ENCODE data around the gene PGBD5. TPM values are rescaled to one million over a fixed set of nuclear protein-coding genes. Genes with fewer than 3 reads are reported as not detected.
"Not testable (repeated sequence)": the region's sequence is repeated elsewhere in the genome, so short reads cannot be mapped to it uniquely, and the experiment has no call there.

The PGBD5 gene, protein sequence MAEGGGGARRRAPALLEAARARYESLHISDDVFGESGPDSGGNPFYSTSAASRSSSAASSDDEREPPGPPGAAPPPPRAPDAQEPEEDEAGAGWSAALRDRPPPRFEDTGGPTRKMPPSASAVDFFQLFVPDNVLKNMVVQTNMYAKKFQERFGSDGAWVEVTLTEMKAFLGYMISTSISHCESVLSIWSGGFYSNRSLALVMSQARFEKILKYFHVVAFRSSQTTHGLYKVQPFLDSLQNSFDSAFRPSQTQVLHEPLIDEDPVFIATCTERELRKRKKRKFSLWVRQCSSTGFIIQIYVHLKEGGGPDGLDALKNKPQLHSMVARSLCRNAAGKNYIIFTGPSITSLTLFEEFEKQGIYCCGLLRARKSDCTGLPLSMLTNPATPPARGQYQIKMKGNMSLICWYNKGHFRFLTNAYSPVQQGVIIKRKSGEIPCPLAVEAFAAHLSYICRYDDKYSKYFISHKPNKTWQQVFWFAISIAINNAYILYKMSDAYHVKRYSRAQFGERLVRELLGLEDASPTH
- total RNA-seq (10.3 TPM), polyA plus RNA-seq (ENCODE audit: insufficient read depth in 1 of 8, insufficient read length in 8 of 8, low replicate concordance in 1 of 8) (10 to 100 TPM in 7 of 8 donors, 1 to 10 TPM in 1; 5.8 to 36.6 (median 23.7) TPM)
- long read RNA-seq, donor 1, full-length matches to known transcripts: 3 of 3 reads
- long read RNA-seq, donor 1, partial matches to known transcripts: 0 of 3 reads
- long read RNA-seq, donor 1, other reads (novel, unspliced or antisense): 0 of 3 reads
- long read RNA-seq, donor 2, full-length matches to known transcripts: 1 of 1 reads
- long read RNA-seq, donor 2, partial matches to known transcripts: 0 of 1 reads
- long read RNA-seq, donor 2, other reads (novel, unspliced or antisense): 0 of 1 reads
- long read RNA-seq, donor 3, full-length matches to known transcripts: 5 of 5 reads
- long read RNA-seq, donor 3, partial matches to known transcripts: 0 of 5 reads
- long read RNA-seq, donor 3, other reads (novel, unspliced or antisense): 0 of 5 reads
- long read RNA-seq, donor 4, full-length matches to known transcripts: 4 of 4 reads
- long read RNA-seq, donor 4, partial matches to known transcripts: 0 of 4 reads
- long read RNA-seq, donor 4, other reads (novel, unspliced or antisense): 0 of 4 reads
- long read RNA-seq, donor 5, full-length matches to known transcripts: 3 of 3 reads
- long read RNA-seq, donor 5, partial matches to known transcripts: 0 of 3 reads
- long read RNA-seq, donor 5, other reads (novel, unspliced or antisense): 0 of 3 reads
- long read RNA-seq, donor 6, full-length matches to known transcripts: 1 of 1 reads
- long read RNA-seq, donor 6, partial matches to known transcripts: 0 of 1 reads
- long read RNA-seq, donor 6, other reads (novel, unspliced or antisense): 0 of 1 reads
- long read RNA-seq, donor 7, full-length matches to known transcripts: 1 of 1 reads
- long read RNA-seq, donor 7, partial matches to known transcripts: 0 of 1 reads
- long read RNA-seq, donor 7, other reads (novel, unspliced or antisense): 0 of 1 reads
- long read RNA-seq, donor 8, full-length matches to known transcripts: 1 of 1 reads
- long read RNA-seq, donor 8, partial matches to known transcripts: 0 of 1 reads
- long read RNA-seq, donor 8, other reads (novel, unspliced or antisense): 0 of 1 reads
- long read RNA-seq, donor 9, full-length matches to known transcripts: 2 of 2 reads
- long read RNA-seq, donor 9, partial matches to known transcripts: 0 of 2 reads
- long read RNA-seq, donor 9, other reads (novel, unspliced or antisense): 0 of 2 reads
- long read RNA-seq, donor 10, full-length matches to known transcripts: 2 of 2 reads
- long read RNA-seq, donor 10, partial matches to known transcripts: 0 of 2 reads
- long read RNA-seq, donor 10, other reads (novel, unspliced or antisense): 0 of 2 reads
- long read RNA-seq, donor 11, full-length matches to known transcripts: 1 of 1 reads
- long read RNA-seq, donor 11, partial matches to known transcripts: 0 of 1 reads
- long read RNA-seq, donor 11, other reads (novel, unspliced or antisense): 0 of 1 reads

DNA sequence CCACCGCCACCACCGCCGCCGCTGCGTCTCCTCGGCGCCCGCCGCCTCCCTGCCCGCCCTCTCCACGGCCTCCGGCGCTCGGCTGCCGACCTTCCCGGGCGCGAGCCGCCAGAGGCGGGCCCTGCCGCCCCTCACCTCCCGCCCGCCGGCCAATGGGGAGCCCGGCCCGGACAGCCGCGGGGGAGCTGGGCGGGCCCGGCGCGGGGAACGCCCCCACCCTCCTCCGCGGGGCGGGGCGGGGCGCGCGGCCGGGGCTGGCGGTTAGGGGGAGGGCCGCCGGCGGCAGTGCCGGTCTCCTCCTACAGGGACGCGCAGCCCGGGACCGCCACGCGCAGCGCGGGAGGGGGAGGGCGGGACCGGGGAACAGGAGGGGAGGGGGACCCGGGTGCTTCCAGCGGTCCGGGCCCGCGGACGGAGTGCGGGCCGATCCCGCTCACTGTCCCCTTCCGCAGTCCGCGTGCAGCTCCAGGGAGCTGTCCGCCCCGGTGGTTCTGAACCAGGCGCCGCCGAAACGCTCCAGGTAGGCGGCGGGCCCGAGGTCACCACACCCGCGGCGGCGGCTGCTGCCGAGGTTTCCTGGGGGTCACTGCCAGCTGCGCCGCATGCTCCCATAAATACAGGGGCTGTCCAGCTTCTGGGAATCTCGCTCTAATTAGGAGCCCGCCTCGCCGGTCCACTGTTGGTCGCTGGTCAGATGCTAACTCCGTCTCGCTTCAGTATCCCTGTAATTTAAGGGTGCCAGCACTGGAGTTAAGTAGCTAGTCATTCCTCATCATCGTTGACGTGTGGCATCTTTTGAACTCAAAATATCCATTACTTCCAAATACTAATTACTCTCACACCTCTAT, at the start of gene PGBD5:
PGBD5 (minus strand) TSS at position 87 of the 848 bp plus-strand sequence. CDS start 404 bp downstream, outside the sequence.
- H3K9me3 ChIP-seq (replicated peaks; ENCODE audit: control insufficient read depth, low read depth, low read length): no peaks in the 10 kb centered on the region
- H3K4me3 ChIP-seq (ENCODE audit: low read length): peak within 1 kb of the TSS; percentile 48
- no peak within 1 kb of the TSS for H3K27ac ChIP-seq (ENCODE audit: low read length)
- H3K4me1 ChIP-seq (ENCODE audit: control insufficient read depth, insufficient read depth, low read length): peaks cover 13% of the 10 kb centered on the region
- WGBS (ENCODE audit: insufficient coverage): under 1% methylated on average over 93 of the region's 93 CpGs
- H3K36me3 ChIP-seq (ENCODE audit: control insufficient read depth, insufficient read depth, low read length): no peaks in the 10 kb centered on the region
- H3K27me3 ChIP-seq (ENCODE audit: control insufficient read depth, insufficient read depth, low read length): peaks cover 46% of the 10 kb centered on the region
- peak; percentile 86 for DNase-seq

DNA sequence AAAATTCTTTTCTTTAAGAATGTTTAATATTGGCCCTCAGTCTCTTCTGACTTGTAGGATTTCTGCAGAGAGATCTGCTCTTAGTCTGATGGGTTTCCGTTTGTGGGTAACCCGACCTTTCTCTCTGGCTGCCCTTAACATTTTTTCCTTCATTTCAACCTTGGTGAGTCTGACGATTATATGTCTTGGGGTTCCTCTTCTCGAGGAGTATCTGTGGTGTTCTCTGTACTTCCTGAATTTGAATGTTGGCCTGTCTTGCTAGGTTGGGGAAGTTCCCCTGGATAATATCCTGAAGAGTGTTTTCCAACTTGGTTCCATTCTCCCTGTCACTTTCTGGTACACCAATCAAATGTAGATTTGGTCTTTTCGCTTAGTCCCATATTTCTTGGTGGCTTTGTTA, 48.8 kb upstream of the PGBD5 start:
- H3K4me1 ChIP-seq (ENCODE audit: control insufficient read depth, insufficient read depth, low read length); H3K9me3 ChIP-seq (replicated peaks; ENCODE audit: control insufficient read depth, low read depth, low read length); H3K4me3 ChIP-seq (ENCODE audit: low read length); H3K27ac ChIP-seq (ENCODE audit: low read length); H3K36me3 ChIP-seq (ENCODE audit: control insufficient read depth, insufficient read depth, low read length); DNase-seq; H3K27me3 ChIP-seq (ENCODE audit: control insufficient read depth, insufficient read depth, low read length): not testable (repeated sequence)
- no CpG with 5 or more reads among the region's 5 CpGs for WGBS (ENCODE audit: insufficient coverage)

GRCh38 chr1:230470750-230471149, 44.6 kb upstream of the PGBD5 start:
- not testable (repeated sequence) for H3K4me3 ChIP-seq (ENCODE audit: low read length); H3K36me3 ChIP-seq (ENCODE audit: control insufficient read depth, insufficient read depth, low read length); H3K27me3 ChIP-seq (ENCODE audit: control insufficient read depth, insufficient read depth, low read length); H3K27ac ChIP-seq (ENCODE audit: low read length); H3K4me1 ChIP-seq (ENCODE audit: control insufficient read depth, insufficient read depth, low read length); DNase-seq; H3K9me3 ChIP-seq (replicated peaks; ENCODE audit: control insufficient read depth, low read depth, low read length)
- no CpG with 5 or more reads among the region's 1 CpG for WGBS (ENCODE audit: insufficient coverage)

GRCh38 chr1:230469271-230469670, 43.1 kb upstream of the PGBD5 start:
- H3K4me3 ChIP-seq (ENCODE audit: low read length): no peak overlapping the region
- no peaks in the 10 kb centered on the region for H3K9me3 ChIP-seq (replicated peaks; ENCODE audit: control insufficient read depth, low read depth, low read length)
- H3K36me3 ChIP-seq (ENCODE audit: control insufficient read depth, insufficient read depth, low read length): no peaks in the 10 kb centered on the region
- no peak overlapping the region for H3K27ac ChIP-seq (ENCODE audit: low read length)
- no peaks in the 10 kb centered on the region for H3K4me1 ChIP-seq (ENCODE audit: control insufficient read depth, insufficient read depth, low read length)
- DNase-seq: no peak
- H3K27me3 ChIP-seq (ENCODE audit: control insufficient read depth, insufficient read depth, low read length): no peaks in the 10 kb centered on the region

DNA sequence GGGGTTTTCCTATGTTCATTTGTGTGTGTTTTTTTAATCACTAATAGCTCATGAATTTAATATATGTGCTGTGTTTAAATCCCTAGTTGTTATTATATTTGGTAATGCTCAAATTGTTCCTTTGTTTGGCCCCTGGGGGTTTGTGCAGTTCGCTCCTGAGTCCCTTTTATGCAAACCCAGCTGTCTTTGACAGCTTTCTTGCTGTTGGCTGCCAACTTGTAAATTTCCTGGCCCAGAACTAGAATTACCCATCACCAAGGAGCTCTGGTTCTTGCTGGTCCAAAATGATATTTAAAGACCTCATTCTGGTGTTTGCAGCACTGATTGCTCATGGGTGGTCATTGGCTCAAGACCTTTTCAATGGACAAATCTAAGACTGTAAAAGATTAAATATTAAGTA, 39.6 kb upstream of the PGBD5 start:
- no peaks in the 10 kb centered on the region for H3K4me1 ChIP-seq (ENCODE audit: control insufficient read depth, insufficient read depth, low read length)
- H3K27me3 ChIP-seq (ENCODE audit: control insufficient read depth, insufficient read depth, low read length): no peaks in the 10 kb centered on the region
- 40% methylated on average over 1 of the region's 1 CpG for WGBS (ENCODE audit: insufficient coverage)
- H3K27ac ChIP-seq (ENCODE audit: low read length): no peak overlapping the region
- H3K9me3 ChIP-seq (replicated peaks; ENCODE audit: control insufficient read depth, low read depth, low read length): no peaks in the 10 kb centered on the region
- no peak overlapping the region for H3K4me3 ChIP-seq (ENCODE audit: low read length)
- H3K36me3 ChIP-seq (ENCODE audit: control insufficient read depth, insufficient read depth, low read length): no peaks in the 10 kb centered on the region
- DNase-seq: no peak

DNA sequence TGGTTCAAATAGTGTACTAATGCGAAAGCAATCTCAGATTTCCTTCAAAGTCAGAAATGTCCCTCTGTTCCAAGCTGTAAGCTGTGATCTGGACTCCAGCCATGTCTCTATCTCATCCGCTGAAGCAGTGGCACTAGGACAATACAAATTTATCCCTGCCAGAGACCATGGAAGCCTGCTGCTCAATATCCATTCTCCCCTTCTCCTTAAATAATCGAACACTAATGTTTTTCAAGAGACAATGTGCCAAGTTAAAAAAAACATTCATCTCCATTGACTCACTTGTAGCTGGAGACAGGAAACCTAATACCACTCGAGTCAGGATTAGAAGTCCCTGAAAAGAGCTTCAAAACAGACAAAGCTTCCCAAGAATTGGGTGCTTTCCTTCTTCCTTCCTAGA, 38.5 kb upstream of the PGBD5 start:
- WGBS (ENCODE audit: insufficient coverage): 29% methylated on average over 4 of the region's 4 CpGs
- Histone ChIP-seq H3K9me3 (replicated peaks; ENCODE audit: control insufficient read depth, low read depth, low read length) (no peaks in the 10 kb centered on the region), H3K27me3 (ENCODE audit: control insufficient read depth, insufficient read depth, low read length) (no peaks in the 10 kb centered on the region), H3K4me1 (ENCODE audit: control insufficient read depth, insufficient read depth, low read length) (no peaks in the 10 kb centered on the region), H3K4me3 (ENCODE audit: low read length) (no peak overlapping the region), H3K27ac (ENCODE audit: low read length) (no peak overlapping the region), H3K36me3 (ENCODE audit: control insufficient read depth, insufficient read depth, low read length) (no peaks in the 10 kb centered on the region)
- peak; percentile 16 for DNase-seq

DNA sequence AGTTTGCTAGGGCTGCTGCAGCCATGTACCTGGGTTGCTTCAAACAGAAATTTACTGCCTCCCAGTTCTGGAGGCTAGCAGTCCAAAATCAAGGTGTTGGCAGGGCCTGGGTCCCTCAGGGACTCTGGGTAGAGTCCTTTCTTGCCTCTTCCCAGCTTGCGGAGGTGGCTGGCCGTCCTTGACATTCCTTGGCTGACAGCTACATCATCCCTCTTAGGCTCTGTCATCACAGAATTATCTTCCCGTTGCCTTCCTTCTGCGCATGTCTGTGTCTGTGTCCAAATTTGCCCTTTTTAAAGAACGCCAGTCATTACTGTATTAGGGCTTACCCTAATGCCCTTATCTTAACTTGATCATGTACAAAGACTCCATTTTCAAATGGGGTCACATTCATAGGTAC, 37.6 kb upstream of the PGBD5 start:
- H3K27ac ChIP-seq (ENCODE audit: low read length): no peak overlapping the region
- WGBS (ENCODE audit: insufficient coverage): 92% methylated on average over 5 of the region's 5 CpGs
- no peak overlapping the region for H3K4me3 ChIP-seq (ENCODE audit: low read length)
- no peaks in the 10 kb centered on the region for H3K4me1 ChIP-seq (ENCODE audit: control insufficient read depth, insufficient read depth, low read length)
- H3K9me3 ChIP-seq (replicated peaks; ENCODE audit: control insufficient read depth, low read depth, low read length): no peaks in the 10 kb centered on the region
- H3K27me3 ChIP-seq (ENCODE audit: control insufficient read depth, insufficient read depth, low read length): no peaks in the 10 kb centered on the region
- no peaks in the 10 kb centered on the region for H3K36me3 ChIP-seq (ENCODE audit: control insufficient read depth, insufficient read depth, low read length)
- DNase-seq: no peak

GRCh38 chr1:230463326-230463725, 37.2 kb upstream of the PGBD5 start:
- WGBS (ENCODE audit: insufficient coverage): no CpG with 5 or more reads among the region's 2 CpGs
- Histone ChIP-seq H3K27me3 (ENCODE audit: control insufficient read depth, insufficient read depth, low read length) (no peaks in the 10 kb centered on the region), H3K36me3 (ENCODE audit: control insufficient read depth, insufficient read depth, low read length) (no peaks in the 10 kb centered on the region), H3K9me3 (replicated peaks; ENCODE audit: control insufficient read depth, low read depth, low read length) (no peaks in the 10 kb centered on the region), H3K27ac (ENCODE audit: low read length) (no peak overlapping the region), H3K4me1 (ENCODE audit: control insufficient read depth, insufficient read depth, low read length) (no peaks in the 10 kb centered on the region), H3K4me3 (ENCODE audit: low read length) (no peak overlapping the region)
- DNase-seq: no peak
